B cell (primary cell): ENCODE measurements around the gene TLX1. TPM values are rescaled to one million over a fixed set of nuclear protein-coding genes. Genes with fewer than 3 reads are reported as not detected.

Experiments used
- ATAC-seq: fragments of 200-7000 bp; cut with Tn5 transposase; one replicate; pipeline ENCODE4 v1.10.0; 2021; ENCODE audit warnings: low read depth, mild to moderate bottlenecking, moderate number of reproducible peaks, moderate library complexity
- CTCF ChIA-PET: fragments of 350-600 bp; sonication (Branson Sonifier 250); formaldehyde crosslinking; loops from one replicate; lab custom pipeline; 2021; ENCODE audit warnings: antibody characterized with exemption, inconsistent platforms; lab: Charles Lee
- POLR2A ChIA-PET: fragments of 350-600 bp; sonication (Branson Sonifier 250); formaldehyde crosslinking; loops from one replicate; lab custom pipeline; 2021; ENCODE audit warnings: antibody characterized with exemption; lab: Charles Lee
- DNase-seq: peaks from one replicate; pipeline ENCODE4 v3.0.0; 2013
- H2AFZ ChIP-seq: 2 replicates; pipeline ENCODE4 v1.6.1; 2012; ENCODE audit warnings: mild to moderate bottlenecking, low read depth, low read length; ENCODE audit not compliant: insufficient read depth, poor library complexity, severe bottlenecking
- H3K27ac ChIP-seq, 2 donors: 1 replicate in 1 of 2; 2 replicates in 1 of 2; pipeline ENCODE4 v1.5.1; 2012 to 2013; ENCODE audit warnings: low read length in 2 of 2, mild to moderate bottlenecking in 2 of 2, moderate library complexity in 1 of 2
- H3K27me3 ChIP-seq, 4 experiments: fragments of 200-600 bp in 1 of 4; sonication (generic) in 1 of 4; replicated peaks in 1 of 4; 1 replicate in 2 of 4; 2 replicates in 2 of 4; pipeline versions ENCODE4 v1.6.1 to v1.7.0; 2013 to 2016; ENCODE audit warnings: low read length in 3 of 4, mild to moderate bottlenecking in 2 of 4, mixed read lengths in 1 of 4, moderate library complexity in 1 of 4; ENCODE audit not compliant: insufficient read depth in 4 of 4, control insufficient read depth in 3 of 4; ENCODE audit errors: control extremely low read depth in 1 of 4
- H3K36me3 ChIP-seq, 2 experiments: replicated peaks in 1 of 2; 1 replicate in 1 of 2; 2 replicates in 1 of 2; pipeline versions ENCODE4 v1.6.1 to v1.7.1; 2013; ENCODE audit warnings: low read length in 1 of 2; ENCODE audit not compliant: insufficient read depth in 2 of 2, control insufficient read depth in 1 of 2; ENCODE audit errors: control extremely low read depth in 1 of 2, extremely low read depth in 1 of 2
- H3K4me1 ChIP-seq, 2 donors: fragments of 200-600 bp in 1 of 2; sonication (generic) in 1 of 2; 1 replicate in 1 of 2; 2 replicates in 1 of 2; pipeline versions ENCODE4 v1.5.1 to v1.6.1; 2013 to 2017; ENCODE audit warnings: low read length in 2 of 2; ENCODE audit not compliant: control insufficient read depth in 2 of 2, insufficient read depth in 2 of 2
- H3K4me2 ChIP-seq: replicated peaks from 2 replicates; pipeline ENCODE3; 2012; ENCODE audit warnings: mild to moderate bottlenecking, low read depth, low read length; ENCODE audit not compliant: poor library complexity, severe bottlenecking
- H3K4me3 ChIP-seq, 5 experiments: fragments of 200-600 bp in 1 of 5; sonication (generic) in 1 of 5; 1 replicate in 3 of 5; 2 replicates in 2 of 5; pipeline versions ENCODE4 v1.5.1 to v1.7.0; 2011 to 2016; ENCODE audit warnings: low read length in 4 of 5, mild to moderate bottlenecking in 4 of 5, low read depth in 2 of 5, control low read depth in 1 of 5, moderate library complexity in 1 of 5; ENCODE audit not compliant: insufficient read depth in 1 of 5; ENCODE audit errors: control extremely low read depth in 1 of 5, extremely low read depth in 1 of 5
- H3K79me2 ChIP-seq: fragments of 200-600 bp; sonication (generic); one replicate; pipeline ENCODE4 v1.6.0; 2016; ENCODE audit warnings: low read length; ENCODE audit not compliant: control insufficient read depth, insufficient read depth
- H3K9ac ChIP-seq: fragments of 200-600 bp; sonication (generic); 2 replicates; pipeline ENCODE4 v1.6.1; 2017; ENCODE audit warnings: mild to moderate bottlenecking, low read length, moderate library complexity
- H3K9me3 ChIP-seq, 3 donors: one replicate each; pipeline versions ENCODE4 v1.6.1 to v1.7.1; 2013; ENCODE audit warnings: low read length in 2 of 3; ENCODE audit not compliant: control insufficient read depth in 2 of 3, insufficient read depth in 1 of 3; ENCODE audit errors: control extremely low read depth in 1 of 3
- H4K20me1 ChIP-seq: 2 replicates; pipeline ENCODE4 v1.6.0; 2012; ENCODE audit warnings: mild to moderate bottlenecking, low read length; ENCODE audit not compliant: insufficient read depth, control insufficient read depth, poor library complexity, severe bottlenecking
- H3K27ac Mint-ChIP-seq: one replicate; pipeline ENCODE4 v1.8.0; 2021; ENCODE audit warnings: mixed read lengths
- H3K27me3 Mint-ChIP-seq: one replicate; pipeline ENCODE4 v1.8.0; 2021; ENCODE audit warnings: mixed read lengths
- H3K4me1 Mint-ChIP-seq: one replicate; pipeline ENCODE4 v1.8.0; 2021; ENCODE audit warnings: mixed read lengths
- H3K4me3 Mint-ChIP-seq: one replicate; pipeline ENCODE4 v1.8.0; 2021; ENCODE audit warnings: mixed read lengths
- H3K9me3 Mint-ChIP-seq: one replicate; pipeline ENCODE4 v1.8.0; 2022; ENCODE audit warnings: mixed read lengths; ENCODE audit not compliant: insufficient read depth
- EZH2 ChIP-seq: IDR thresholded peaks from 2 replicates; pipeline ENCODE4 v1.6.1; 2012; ENCODE audit warnings: borderline replicate concordance, low read depth, mild to moderate bottlenecking, moderate library complexity, low read length; ENCODE audit not compliant: insufficient read depth, poor library complexity, severe bottlenecking
- WGBS: methylation state at CpG from one replicate; pipeline ENCODE4 v1.1.5; 2013; ENCODE audit warnings: missing lambda C conversion rate; ENCODE audit not compliant: insufficient coverage; 5-methylcytosine and 5-hydroxymethylcytosine counted together
- intact Hi-C: fragments of 100-400 bp; cut with micrococcal nuclease; formaldehyde crosslinking; loops from one replicate; pipeline ENCODE4 v1.10.0; 2022
- polyA plus RNA-seq: library from polyadenylated mRNA; depleted of rRNA; stranded (reverse); fragments of >200 nt; gene quantifications from 2 replicates; pipeline ENCODE4 v1.2.3, GENCODE V29; 2012
- total RNA-seq, 2 donors: library from RNA; stranded (reverse); fragments of 120-200 nt in 1 of 2; gene quantifications; 1 replicate in 1 of 2; 2 replicates in 1 of 2; pipeline versions ENCODE4 v1.2.3 to v1.2.4, GENCODE V29; 2013 to 2022
- TF ChIP-seq, protein P1 (sequence below): fragments of 200-600 bp; IDR thresholded peaks from one replicate; pipeline ENCODE4 v1.8.0; 2022; ENCODE audit warnings: antibody characterized with exemption, mild to moderate bottlenecking

Gene TLX1
- total and polyA plus RNA-seq, 2 donors (not counting 1 experiment from before 2014, with no cell fraction given): not detected

DNA sequence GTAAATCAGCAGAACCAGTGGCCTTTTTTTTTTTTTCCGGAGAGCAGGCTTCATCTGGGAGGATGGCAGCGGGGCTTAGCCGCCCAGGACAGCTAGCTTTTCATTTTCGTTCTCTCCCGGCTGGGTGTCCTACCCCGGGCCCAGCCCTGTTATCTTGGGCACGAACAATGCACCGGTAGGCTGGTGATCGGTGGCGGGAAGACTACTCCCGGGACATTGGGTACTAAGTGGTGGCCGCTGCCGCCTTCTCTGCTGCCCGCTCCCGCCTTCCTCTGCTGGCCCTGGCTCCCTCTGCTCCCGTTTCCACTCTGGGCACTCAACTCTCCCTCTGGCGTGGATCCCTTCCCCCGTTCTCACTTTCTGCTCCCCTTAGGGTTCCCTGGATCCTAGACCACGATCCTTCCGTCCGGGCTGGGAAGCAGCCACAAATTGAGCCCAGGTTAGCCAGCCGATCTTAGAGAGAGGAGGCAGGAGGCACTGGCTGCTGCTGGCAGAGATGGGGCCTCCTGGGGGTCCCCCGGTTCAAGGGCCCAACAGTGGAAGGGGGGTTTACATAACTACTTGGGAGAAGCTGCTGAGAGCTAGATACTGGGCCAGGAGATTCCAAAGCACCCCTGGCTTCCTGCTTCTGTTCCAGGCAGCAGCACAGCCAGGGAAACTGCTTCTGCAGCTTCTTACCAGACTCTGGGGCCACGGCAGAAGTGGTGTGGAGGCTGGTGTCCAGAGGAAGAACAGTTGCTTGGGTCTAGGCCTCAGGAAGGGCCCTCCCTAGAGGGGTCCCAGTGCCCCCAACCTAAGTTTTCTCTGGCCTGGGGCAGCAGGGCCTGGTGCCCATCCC, 1.8 kb downstream of the TLX1 start:
- Histone ChIP-seq H3K27me3 (peaks cover 0 to 93% (median 73%) of the 10 kb centered on the region in 4 experiments), H3K9ac (no peak overlapping the region), H3K4me3 (no peak overlapping the region), H3K9me3 (peaks cover 1 to 50% (median 3%) of the 10 kb centered on the region in 3 donors), H2AFZ (no peak overlapping the region), H3K4me1 (peaks cover 48 to 69% of the 10 kb centered on the region in 2 donors), H3K79me2 (no peaks in the 10 kb centered on the region), H3K36me3 (no peaks in the 10 kb centered on the region), H3K4me2 (peak overlapping the region; percentile 76), H4K20me1 (no peaks in the 10 kb centered on the region), H3K27ac (no peak overlapping the region)
- ChIA-PET CTCF (interaction anchor here (1.7 to 3.3 kb wide), 3 partner anchors 9 to 66 kb away, joined by 5 to 18 read pairs (median 10); no protein-coding TSS in a partner anchor), POLR2A (interaction anchor here (0.7 kb wide), 1 partner anchor 80 kb away, joined by 3 read pairs; no protein-coding TSS in a partner anchor)
- ATAC-seq: no peak
- no peaks in the 10 kb centered on the region for H3K9me3 Mint-ChIP-seq
- TF ChIP-seq EZH2: no peak
- TF ChIP-seq, protein P1, sequence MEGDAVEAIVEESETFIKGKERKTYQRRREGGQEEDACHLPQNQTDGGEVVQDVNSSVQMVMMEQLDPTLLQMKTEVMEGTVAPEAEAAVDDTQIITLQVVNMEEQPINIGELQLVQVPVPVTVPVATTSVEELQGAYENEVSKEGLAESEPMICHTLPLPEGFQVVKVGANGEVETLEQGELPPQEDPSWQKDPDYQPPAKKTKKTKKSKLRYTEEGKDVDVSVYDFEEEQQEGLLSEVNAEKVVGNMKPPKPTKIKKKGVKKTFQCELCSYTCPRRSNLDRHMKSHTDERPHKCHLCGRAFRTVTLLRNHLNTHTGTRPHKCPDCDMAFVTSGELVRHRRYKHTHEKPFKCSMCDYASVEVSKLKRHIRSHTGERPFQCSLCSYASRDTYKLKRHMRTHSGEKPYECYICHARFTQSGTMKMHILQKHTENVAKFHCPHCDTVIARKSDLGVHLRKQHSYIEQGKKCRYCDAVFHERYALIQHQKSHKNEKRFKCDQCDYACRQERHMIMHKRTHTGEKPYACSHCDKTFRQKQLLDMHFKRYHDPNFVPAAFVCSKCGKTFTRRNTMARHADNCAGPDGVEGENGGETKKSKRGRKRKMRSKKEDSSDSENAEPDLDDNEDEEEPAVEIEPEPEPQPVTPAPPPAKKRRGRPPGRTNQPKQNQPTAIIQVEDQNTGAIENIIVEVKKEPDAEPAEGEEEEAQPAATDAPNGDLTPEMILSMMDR: no peak
- peaks cover 67% of the 10 kb centered on the region for H3K27me3 Mint-ChIP-seq
- peak; percentile 27 for DNase-seq
- WGBS: 17% methylated on average over 22 of the region's 24 CpGs
- peaks cover 35% of the 10 kb centered on the region for H3K4me1 Mint-ChIP-seq
- peak overlapping the region; percentile 46 for H3K4me3 Mint-ChIP-seq
- H3K27ac Mint-ChIP-seq: no peak overlapping the region
- intact Hi-C loops: loop anchor here (5.0 to 10.0 kb wide), 2 partner anchors 89 to 388 kb away; partner anchors contain the start of gene PAX2
